Breast epithelium (tissue), 4 donors: ENCODE data around the gene MSANTD7. TPM values are rescaled to one million over a fixed set of nuclear protein-coding genes. Genes with fewer than 3 reads are reported as not detected.

Experiments
- DNase-seq, 2 donors: peaks; one replicate each; pipeline ENCODE4 v3.0.0-alpha.2; 2019; ENCODE audit warnings: low spot score in 2 of 2
- H3K27ac ChIP-seq, 2 donors: fragments of 200-600 bp; sonication (generic) in 1 of 2; one replicate each; pipeline ENCODE4 v1.5.1; 2016 to 2019; ENCODE audit warnings: mild to moderate bottlenecking in 1 of 2
- H3K27me3 ChIP-seq, 2 donors: fragments of 200-600 bp; sonication (generic) in 1 of 2; one replicate each; pipeline versions ENCODE4 v1.5.1 to v1.6.0; 2017 to 2019; ENCODE audit warnings: control low read depth in 1 of 2, mild to moderate bottlenecking in 1 of 2
- H3K36me3 ChIP-seq: fragments of 200-600 bp; one replicate; pipeline ENCODE4 v1.5.1; 2019
- H3K4me1 ChIP-seq, 2 donors: fragments of 200-600 bp; sonication (generic); one replicate each; pipeline ENCODE4 v1.5.1; 2016 to 2019; ENCODE audit warnings: control low read depth in 1 of 2
- H3K4me3 ChIP-seq, 3 donors: fragments of 200-600 bp; sonication (generic); 1 replicate in 2 of 3; 2 replicates in 1 of 3; pipeline ENCODE4 v1.5.1; 2016 to 2019; ENCODE audit warnings: mild to moderate bottlenecking in 3 of 3, moderate library complexity in 2 of 3
- H3K9me3 ChIP-seq, 2 donors: fragments of 200-600 bp; sonication (generic) in 1 of 2; one replicate each; pipeline ENCODE4 v1.5.1; 2016 to 2019; ENCODE audit warnings: control low read depth in 1 of 2
- POLR2A ChIP-seq: fragments of 450-650 bp; IDR thresholded peaks from one replicate; pipeline ENCODE4 v1.6.1; 2016; ENCODE audit warnings: antibody characterized with exemption, mild to moderate bottlenecking, moderate library complexity
- POLR2AphosphoS5 ChIP-seq, 3 donors: sonication (generic); formaldehyde crosslinking; IDR thresholded peaks; one replicate each; pipeline ENCODE4 v1.6.1; 2017; ENCODE audit warnings: antibody characterized with exemption in 3 of 3
- intact Hi-C: fragments of 100-400 bp; cut with DNase I; formaldehyde crosslinking; loops from one replicate; pipeline ENCODE4 v1.15.1; 2023; ENCODE audit warnings: low total_unique reads
- total RNA-seq, 3 donors: library from RNA; depleted of rRNA; stranded (reverse); fragments of >200 nt; gene quantifications; one replicate each; pipeline ENCODE4 v1.1.0, GENCODE V29; 2016
- TF ChIP-seq, protein P1 (sequence below), 3 donors: fragments of 450-650 bp; IDR thresholded peaks; one replicate each; pipeline ENCODE4 v1.5.1; 2016 to 2017; ENCODE audit warnings: antibody characterized with exemption in 3 of 3, mild to moderate bottlenecking in 3 of 3, moderate library complexity in 3 of 3

The MSANTD7 gene
- total RNA-seq, 3 donors from 2014 or later: 9.6 to 14.0 (median 11.1) TPM

GRCh38 chr10:14879928-14880193, 41.8 kb downstream of the MSANTD7 start:
- H3K36me3 ChIP-seq: no peaks in the 10 kb centered on the region
- H3K9me3 ChIP-seq: no peaks in the 10 kb centered on the region
- H3K27me3 ChIP-seq: no peaks in the 10 kb centered on the region
- intact Hi-C loops: no loop called here
- peak overlapping the region; percentile 84 to 94 (median 84) for H3K4me3 ChIP-seq
- TF ChIP-seq POLR2AphosphoS5 (IDR thresholded peaks at IDR 0.05): no peak
- TF ChIP-seq, protein P1, sequence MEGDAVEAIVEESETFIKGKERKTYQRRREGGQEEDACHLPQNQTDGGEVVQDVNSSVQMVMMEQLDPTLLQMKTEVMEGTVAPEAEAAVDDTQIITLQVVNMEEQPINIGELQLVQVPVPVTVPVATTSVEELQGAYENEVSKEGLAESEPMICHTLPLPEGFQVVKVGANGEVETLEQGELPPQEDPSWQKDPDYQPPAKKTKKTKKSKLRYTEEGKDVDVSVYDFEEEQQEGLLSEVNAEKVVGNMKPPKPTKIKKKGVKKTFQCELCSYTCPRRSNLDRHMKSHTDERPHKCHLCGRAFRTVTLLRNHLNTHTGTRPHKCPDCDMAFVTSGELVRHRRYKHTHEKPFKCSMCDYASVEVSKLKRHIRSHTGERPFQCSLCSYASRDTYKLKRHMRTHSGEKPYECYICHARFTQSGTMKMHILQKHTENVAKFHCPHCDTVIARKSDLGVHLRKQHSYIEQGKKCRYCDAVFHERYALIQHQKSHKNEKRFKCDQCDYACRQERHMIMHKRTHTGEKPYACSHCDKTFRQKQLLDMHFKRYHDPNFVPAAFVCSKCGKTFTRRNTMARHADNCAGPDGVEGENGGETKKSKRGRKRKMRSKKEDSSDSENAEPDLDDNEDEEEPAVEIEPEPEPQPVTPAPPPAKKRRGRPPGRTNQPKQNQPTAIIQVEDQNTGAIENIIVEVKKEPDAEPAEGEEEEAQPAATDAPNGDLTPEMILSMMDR (IDR thresholded peaks at IDR 0.05): no peak
- no peak for TF ChIP-seq POLR2A
- DNase-seq: no peak
- no peak overlapping the region for H3K27ac ChIP-seq
- no peaks in the 10 kb centered on the region for H3K4me1 ChIP-seq

GRCh38 chr10:14880229-14880628, 42.1 kb downstream of the MSANTD7 start:
- Histone ChIP-seq H3K4me3 (peak overlapping the region in 1 of 3 donors; percentile 84), H3K36me3 (no peaks in the 10 kb centered on the region), H3K27ac (no peak overlapping the region), H3K9me3 (no peaks in the 10 kb centered on the region), H3K27me3 (no peaks in the 10 kb centered on the region), H3K4me1 (no peaks in the 10 kb centered on the region)
- no peak for DNase-seq
- TF ChIP-seq, protein P1 (IDR thresholded peaks at IDR 0.05): no peak
- no peak for TF ChIP-seq POLR2AphosphoS5 (IDR thresholded peaks at IDR 0.05)
- no peak for TF ChIP-seq POLR2A
- intact Hi-C loops: no loop called here

- TF ChIP-seq POLR2AphosphoS5 (IDR thresholded peaks at IDR 0.05) (no peak), POLR2A (no peak)
- TF ChIP-seq, protein P1 (IDR thresholded peaks at IDR 0.05): no peak
- Histone ChIP-seq H3K4me1 (no peaks in the 10 kb centered on the region), H3K27me3 (no peaks in the 10 kb centered on the region), H3K27ac (no peak overlapping the region), H3K9me3 (no peaks in the 10 kb centered on the region), H3K36me3 (no peaks in the 10 kb centered on the region), H3K4me3 (no peak overlapping the region)
- no peak for DNase-seq
- intact Hi-C loops: no loop called here
Observed at GRCh38 chr10:14884082-14884481, 46.0 kb downstream of the MSANTD7 start.

Other genes starting within 250 kb of the MSANTD7 start
- 10 to 100 TPM; 30.8 to 56.1 (median 51.8) TPM for gene FAM107B, start 63.4 kb upstream of the MSANTD7 start, total RNA-seq
- gene CDNF, start 269 bp upstream of the MSANTD7 start, total RNA-seq: 1 to 10 TPM; 2.9 to 6.2 (median 5.1) TPM
- 10 to 100 TPM in 2 of 3 donors, 1 to 10 TPM in 1; 9.3 to 16.7 (median 16.4) TPM for gene HSPA14, start within 50 bp of the MSANTD7 start, total RNA-seq
- 1 to 10 TPM; 4.6 to 7.5 (median 5.6) TPM for gene SUV39H2, start 40.6 kb downstream of the MSANTD7 start, total RNA-seq
- gene DCLRE1C, start 115.8 kb downstream of the MSANTD7 start, total RNA-seq: 10 to 100 TPM in 2 of 3 donors, 1 to 10 TPM in 1; 8.3 to 21.2 (median 10.8) TPM
- not detected for gene MEIG1, start 121.1 kb downstream of the MSANTD7 start, total RNA-seq
- 1 to 10 TPM; 1.1 to 2.6 (median 1.6) TPM for gene OLAH, start 205.6 kb downstream of the MSANTD7 start, total RNA-seq